OCI-M1 (cell line): ENCODE data around the gene TAF11L6.
"Not testable (repeated sequence)": the region's sequence is repeated elsewhere in the genome, so short reads cannot be mapped to it uniquely, and the experiment has no call there.

ENCODE experiments used
- DNase-seq: peaks from one replicate; lab custom pipeline; 2025; lab: John Stamatoyannopoulos, UW

TAF11L6 gene

DNA sequence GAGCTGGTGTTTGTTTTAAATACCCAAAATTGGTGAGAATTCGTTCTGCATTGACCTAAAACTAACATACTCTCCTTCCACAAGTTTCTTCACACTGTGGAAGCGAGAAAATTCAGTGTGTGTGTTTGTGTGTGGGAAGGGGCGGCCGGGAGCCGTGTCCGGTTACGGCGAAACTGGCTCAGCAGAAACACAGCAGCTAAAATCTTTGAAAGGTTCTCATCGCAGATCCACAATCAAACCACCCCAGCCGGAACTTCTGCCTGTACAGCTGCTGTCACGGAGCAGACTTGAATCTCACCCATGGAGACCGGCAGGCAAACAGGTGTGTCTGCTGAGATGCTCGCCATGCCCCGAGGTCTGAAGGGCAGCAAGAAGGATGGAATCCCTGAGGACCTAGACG is at the start of gene TAF11L6:
TAF11L6 (plus strand) TSS at position 301 of the 400 bp plus-strand sequence.
- DNase-seq = not testable (repeated sequence)

DNA sequence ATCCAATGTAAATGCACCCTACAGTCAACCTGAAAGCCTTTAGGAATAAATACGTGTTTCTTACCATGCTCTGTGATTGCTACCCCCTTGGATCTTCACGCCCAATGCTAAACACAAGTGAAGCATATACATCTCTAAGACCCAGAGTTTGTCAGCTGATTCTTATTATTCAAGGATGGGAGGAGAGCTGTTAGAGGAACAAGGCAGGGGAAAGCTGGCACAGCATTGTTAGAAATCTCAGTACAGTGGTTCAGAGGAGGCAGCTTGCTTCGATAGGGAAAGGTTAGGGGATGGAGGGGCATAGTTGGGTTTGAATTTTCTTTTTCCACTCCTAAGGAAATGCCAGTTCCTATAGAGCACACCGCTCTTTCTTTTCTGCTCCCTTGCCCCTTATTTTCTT is 47.1 kb upstream of the TAF11L6 start:
- no peak for DNase-seq

DNA sequence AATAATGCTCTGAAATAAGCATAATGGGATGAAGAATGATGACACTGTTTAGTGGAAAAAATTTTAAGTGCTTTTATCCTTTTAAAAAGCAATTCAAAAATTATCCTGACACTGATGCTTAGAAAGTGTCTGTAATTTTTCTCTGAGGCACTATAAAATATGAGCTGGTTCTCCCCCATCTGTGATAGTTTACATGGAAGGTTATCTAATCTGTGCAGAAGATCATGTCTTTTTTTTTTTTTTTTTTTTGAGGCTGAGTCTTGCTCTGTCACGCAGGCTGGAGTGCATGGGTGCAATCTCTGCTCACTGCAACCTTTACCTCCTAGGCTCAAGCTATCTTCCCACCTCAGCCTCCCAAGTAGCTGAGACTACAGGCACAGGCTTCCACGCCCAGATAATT is 45.7 kb upstream of the TAF11L6 start:
- peak; percentile 75 for DNase-seq

DNA sequence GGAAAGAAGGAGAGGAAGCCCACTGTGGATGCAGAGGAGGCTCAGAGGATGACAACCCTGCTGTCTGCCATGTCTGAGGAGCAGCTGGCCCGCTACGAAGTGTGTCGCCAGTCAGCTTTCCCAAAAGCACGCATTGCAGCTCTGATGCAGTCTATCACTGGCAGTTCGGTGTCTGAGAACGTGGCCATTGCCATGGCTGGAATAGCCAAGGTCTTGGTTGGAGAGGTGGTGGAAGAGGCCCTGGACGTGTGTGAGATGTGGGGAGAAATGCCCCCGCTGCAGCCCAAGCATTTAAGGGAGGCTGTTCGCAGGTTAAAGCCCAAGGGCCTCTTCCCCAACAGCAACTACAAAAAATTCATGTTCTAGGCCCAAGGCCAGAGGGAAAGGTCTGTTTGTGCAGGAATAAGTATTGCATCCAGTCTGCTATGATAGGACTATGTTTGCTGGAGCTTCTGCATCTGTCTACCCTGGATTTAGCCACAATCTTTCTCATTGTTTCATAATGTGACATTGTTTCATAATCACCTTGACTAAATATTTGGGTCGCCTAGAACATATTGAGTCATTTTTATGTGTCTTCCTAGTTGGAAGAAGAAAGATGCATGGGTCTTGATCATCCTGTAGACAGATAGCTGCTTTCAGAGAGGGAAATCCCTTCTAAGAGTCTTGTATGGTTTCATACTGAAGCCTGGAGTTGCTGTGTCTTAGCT is 41.9 kb upstream of the TAF11L6 start:
- DNase-seq = not testable (repeated sequence)

DNA sequence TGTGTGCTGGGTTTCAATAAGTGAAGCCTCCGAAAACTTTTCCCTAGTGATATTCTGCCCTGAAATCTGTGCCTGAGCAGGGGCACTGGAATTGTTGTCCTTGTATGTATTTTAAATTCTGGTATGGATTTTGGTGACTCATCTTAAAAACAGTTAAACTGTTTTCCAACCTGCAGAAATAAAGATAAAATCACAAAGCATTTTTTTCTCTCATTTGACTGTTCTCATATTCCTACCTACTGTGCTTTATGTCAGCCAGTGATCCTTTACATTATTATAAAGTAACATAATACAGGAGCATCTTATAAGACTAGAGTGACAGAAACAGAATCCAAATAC is 41.3 kb upstream of the TAF11L6 start:
- DNase-seq = no peak

DNA sequence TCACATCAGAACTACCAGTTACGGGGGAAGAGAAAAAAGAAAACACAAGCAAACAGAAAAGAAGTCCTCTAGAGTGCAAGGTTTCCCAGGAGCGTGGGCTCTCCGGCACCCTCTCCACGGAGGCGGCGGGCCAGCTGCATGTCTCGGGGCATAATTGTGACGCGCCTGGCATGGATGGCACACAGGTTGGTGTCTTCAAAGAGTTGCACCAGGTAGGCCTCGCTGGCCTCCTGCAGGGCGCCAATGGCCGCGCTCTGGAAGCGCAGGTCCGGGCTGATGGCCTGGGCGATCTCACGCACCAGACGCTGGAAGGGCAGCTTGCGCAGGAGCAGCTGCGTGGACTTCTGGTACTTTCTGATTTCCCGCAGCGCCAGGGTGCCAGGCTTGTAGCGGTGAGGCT is 37.2 kb upstream of the TAF11L6 start:
- not testable (repeated sequence) for DNase-seq

DNA sequence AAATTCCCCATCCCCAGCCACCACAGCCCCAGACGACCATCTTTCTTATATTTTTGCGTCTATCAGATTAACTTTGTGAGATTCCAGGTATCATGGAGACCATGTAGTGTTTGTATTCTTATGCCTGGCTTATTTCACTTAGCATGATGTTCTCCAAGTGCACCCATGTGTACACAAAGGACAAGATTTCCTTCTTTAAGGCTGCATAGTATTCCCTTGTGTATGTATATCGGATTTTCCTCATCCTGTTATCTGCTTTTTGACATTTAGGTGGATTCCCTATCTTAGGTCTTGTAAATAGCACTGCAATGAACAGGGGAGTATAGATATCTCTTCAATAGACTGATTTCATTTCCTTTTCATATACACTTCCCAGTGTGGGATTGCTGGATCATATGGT is 35.7 kb upstream of the TAF11L6 start:
- no peak for DNase-seq

DNA sequence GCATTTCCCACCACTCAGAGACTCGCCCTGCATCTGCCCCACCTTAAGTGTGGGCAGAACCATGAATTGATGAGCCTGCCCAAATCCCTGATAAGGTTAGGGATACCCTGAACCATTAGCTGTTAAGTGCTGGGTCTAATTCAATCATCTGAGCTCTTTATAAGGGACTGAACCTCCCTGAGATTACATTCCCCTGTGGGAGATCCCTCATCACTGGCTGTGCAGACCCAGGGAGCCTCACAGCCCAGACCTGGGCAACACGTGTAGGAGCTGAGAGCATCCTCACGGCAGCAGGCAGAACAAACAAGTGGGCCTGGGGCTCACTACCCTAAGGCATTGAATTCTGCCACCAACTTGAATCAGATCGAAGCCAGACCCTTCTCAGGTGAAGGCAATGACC is 31.0 kb upstream of the TAF11L6 start:
- no peak for DNase-seq

DNA sequence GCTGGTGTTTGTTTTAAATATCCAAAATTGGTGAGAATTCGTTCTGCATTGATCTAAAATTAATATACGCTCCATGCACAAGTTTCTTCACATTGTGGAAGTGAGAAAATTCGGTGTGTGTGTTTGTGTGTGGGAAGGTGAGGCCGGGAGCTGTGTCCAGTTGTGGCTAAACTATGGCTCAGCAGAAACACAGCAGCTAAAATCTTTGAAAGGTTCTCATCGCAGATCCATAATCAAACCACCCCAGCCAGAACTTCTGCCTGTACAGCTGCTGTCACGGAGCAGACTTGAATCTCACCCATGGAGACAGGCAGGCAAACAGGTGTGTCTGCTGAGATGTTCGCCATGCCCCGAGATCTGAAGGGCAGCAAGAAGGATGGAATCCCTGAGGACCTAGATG is 30.5 kb upstream of the TAF11L6 start, which contains the start of gene TAF11L2:
TAF11L2 (plus strand) TSS at position 301 of the 400 bp plus-strand sequence.
- not testable (repeated sequence) for DNase-seq

DNA sequence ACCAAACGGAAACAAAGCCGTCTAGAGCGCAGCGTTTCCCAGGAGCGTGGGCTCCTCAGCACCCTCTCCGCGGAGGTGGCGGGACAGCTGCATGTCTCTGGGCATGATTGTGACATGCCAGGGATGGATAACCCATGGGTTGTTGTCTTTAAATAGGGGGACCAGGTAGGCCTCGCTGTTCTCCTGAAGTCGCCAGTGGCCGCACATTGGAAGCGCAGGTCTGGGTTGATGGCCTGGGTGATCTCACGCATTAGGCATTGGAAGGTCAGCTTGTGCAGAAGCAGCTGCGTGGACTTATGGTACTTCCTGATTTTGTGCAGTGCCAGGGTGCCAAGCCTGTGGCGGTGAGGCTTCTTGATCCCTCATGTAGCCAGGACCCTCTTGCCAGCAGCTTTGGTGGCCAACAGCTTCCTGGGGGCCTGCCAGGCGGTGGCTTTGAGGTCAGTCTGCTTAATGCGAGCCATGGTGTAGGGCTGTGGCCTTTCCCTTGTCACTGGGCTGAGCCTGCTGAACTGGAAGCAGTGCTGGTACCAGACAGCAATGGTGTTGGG is 16.6 kb upstream of the TAF11L6 start:
- no peak for DNase-seq

DNA sequence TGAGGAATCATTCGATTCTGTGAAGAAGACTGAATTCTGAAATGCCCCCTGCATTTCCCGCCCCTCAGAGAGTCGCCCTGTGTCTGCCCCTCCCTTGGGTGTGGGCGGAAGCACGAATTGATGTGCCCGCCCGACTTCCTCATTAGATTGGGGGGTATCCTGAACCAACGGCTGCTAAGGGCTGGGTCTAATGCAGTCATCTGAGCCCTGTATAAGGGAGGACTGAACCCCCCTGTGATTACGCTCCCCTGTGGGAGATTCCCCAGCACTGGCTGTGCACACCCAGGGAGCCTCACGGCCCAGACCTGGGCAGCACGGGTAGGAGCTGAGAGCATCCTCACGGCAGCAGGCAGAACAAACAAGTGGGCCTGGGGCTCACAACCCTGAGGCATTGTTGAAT is 10.9 kb upstream of the TAF11L6 start:
- DNase-seq = not testable (repeated sequence)

DNA sequence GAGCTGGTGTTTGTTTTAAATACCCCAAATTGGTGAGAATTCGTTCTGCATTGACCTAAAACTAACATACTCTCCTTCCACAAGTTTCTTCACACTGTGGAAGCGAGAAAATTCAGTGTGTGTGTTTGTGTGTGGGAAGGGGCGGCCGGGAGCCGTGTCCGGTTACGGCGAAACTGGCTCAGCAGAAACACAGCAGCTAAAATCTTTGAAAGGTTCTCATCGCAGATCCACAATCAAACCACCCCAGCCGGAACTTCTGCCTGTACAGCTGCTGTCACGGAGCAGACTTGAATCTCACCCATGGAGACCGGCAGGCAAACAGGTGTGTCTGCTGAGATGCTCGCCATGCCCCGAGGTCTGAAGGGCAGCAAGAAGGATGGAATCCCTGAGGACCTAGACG is 10.4 kb upstream of the TAF11L6 start, which contains the start of gene TAF11L3:
TAF11L3 (plus strand) TSS at position 301 of the 400 bp plus-strand sequence.
- not testable (repeated sequence) for DNase-seq

DNA sequence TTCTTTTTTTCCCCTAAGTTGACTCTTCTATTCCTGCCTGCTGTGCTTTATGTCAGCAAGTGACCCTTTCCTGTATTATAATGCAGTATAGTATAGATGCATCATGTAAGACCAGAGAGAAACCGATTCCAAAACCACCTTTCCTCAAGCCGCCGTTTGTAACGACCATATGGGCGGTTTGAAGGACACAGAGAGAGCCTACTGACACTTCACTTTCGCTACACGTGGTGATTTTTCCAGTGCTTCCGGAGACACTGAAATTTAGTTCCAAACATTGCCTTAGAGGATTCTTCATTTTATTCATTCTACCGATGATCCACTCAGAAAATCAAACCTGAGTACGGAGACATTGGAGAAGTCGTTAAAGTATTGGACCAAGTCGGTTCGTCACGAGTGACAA is 9.0 kb upstream of the TAF11L6 start:
- DNase-seq = not testable (repeated sequence)

DNA sequence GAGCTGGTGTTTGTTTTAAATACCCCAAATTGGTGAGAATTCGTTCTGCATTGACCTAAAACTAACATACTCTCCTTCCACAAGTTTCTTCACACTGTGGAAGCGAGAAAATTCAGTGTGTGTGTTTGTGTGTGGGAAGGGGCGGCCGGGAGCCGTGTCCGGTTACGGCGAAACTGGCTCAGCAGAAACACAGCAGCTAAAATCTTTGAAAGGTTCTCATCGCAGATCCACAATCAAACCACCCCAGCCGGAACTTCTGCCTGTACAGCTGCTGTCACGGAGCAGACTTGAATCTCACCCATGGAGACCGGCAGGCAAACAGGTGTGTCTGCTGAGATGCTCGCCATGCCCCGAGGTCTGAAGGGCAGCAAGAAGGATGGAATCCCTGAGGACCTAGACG is 7.0 kb upstream of the TAF11L6 start, which contains the start of gene TAF11L4:
TAF11L4 (plus strand) TSS at position 301 of the 400 bp plus-strand sequence.
- DNase-seq = not testable (repeated sequence)

DNA sequence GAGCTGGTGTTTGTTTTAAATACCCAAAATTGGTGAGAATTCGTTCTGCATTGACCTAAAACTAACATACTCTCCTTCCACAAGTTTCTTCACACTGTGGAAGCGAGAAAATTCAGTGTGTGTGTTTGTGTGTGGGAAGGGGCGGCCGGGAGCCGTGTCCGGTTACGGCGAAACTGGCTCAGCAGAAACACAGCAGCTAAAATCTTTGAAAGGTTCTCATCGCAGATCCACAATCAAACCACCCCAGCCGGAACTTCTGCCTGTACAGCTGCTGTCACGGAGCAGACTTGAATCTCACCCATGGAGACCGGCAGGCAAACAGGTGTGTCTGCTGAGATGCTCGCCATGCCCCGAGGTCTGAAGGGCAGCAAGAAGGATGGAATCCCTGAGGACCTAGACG is 3.5 kb upstream of the TAF11L6 start, which contains the start of gene TAF11L5:
TAF11L5 (plus strand) TSS at position 301 of the 400 bp plus-strand sequence.
- not testable (repeated sequence) for DNase-seq

DNA sequence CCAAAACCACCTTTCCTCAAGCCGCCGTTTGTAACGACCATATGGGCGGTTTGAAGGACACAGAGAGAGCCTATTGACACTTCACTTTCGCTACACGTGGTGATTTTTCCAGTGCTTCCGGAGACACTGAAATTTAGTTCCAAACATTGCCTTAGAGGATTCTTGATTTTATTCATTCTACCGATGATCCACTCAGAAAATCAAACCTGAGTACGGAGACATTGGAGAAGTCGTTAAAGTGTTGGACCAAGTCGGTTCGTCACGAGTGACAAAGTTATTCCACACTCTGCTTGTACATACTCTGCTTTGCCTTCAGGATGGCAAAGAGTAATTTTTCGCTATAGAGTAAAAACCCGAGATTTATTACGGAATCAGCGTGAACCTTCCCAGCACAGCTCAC is 2.0 kb upstream of the TAF11L6 start:
- DNase-seq = not testable (repeated sequence)
